Heart left ventricle (tissue), 16 donors: Measurements from ENCODE around the gene KLHL20. TPM values are rescaled to one million over a fixed set of nuclear protein-coding genes. Genes with fewer than 3 reads are reported as not detected.
"Not testable (repeated sequence)": the region's sequence is repeated elsewhere in the genome, so short reads cannot be mapped to it uniquely, and the experiment has no call there.

ENCODE experiments used
- ATAC-seq, 4 donors: fragments of 200-7000 bp; cut with Tn5 transposase; one replicate each; pipeline ENCODE4 v1.9.1; 2020 to 2022; ENCODE audit warnings: moderate library complexity in 4 of 4, mild to moderate bottlenecking in 3 of 4, moderate number of reproducible peaks in 1 of 4
- DNase-seq, 5 donors: peaks; one replicate each; pipeline ENCODE4 v3.0.0-alpha.2; 2020
- H3K27ac ChIP-seq, 12 donors: fragments of 200-600 bp; sonication (generic) in 4 of 12; one replicate each; pipeline versions ENCODE4 v1.5.0 to v1.8.0; 2016 to 2022; ENCODE audit warnings: mild to moderate bottlenecking in 2 of 12
- H3K27me3 ChIP-seq, 9 donors: fragments of 200-600 bp; sonication (generic) in 2 of 9; one replicate each; pipeline versions ENCODE4 v1.5.1 to v1.8.0; 2016 to 2022; ENCODE audit warnings: mild to moderate bottlenecking in 3 of 9
- H3K36me3 ChIP-seq, 9 donors: fragments of 200-600 bp; sonication (generic) in 2 of 9; one replicate each; pipeline versions ENCODE4 v1.5.0 to v1.8.0; 2018 to 2022; ENCODE audit warnings: mild to moderate bottlenecking in 2 of 9
- H3K4me1 ChIP-seq, 12 donors: fragments of 200-600 bp; sonication (generic) in 4 of 12; one replicate each; pipeline versions ENCODE4 v1.5.0 to v1.8.0; 2016 to 2022; ENCODE audit warnings: mild to moderate bottlenecking in 3 of 12
- H3K4me3 ChIP-seq, 12 donors: fragments of 200-600 bp; sonication (generic) in 4 of 12; one replicate each; pipeline versions ENCODE4 v1.5.0 to v1.8.0; 2017 to 2022; ENCODE audit warnings: mild to moderate bottlenecking in 9 of 12, moderate library complexity in 4 of 12
- H3K9me3 ChIP-seq, 12 donors: fragments of 200-600 bp; sonication (generic) in 4 of 12; one replicate each; pipeline versions ENCODE4 v1.5.0 to v1.8.0; 2016 to 2022; ENCODE audit warnings: mild to moderate bottlenecking in 1 of 12
- POLR2A ChIP-seq, 2 donors: fragments of 450-650 bp; IDR thresholded peaks; one replicate each; pipeline ENCODE4 v1.6.1; 2017; ENCODE audit warnings: antibody characterized with exemption in 2 of 2, mild to moderate bottlenecking in 2 of 2, moderate library complexity in 2 of 2
- WGBS, 4 donors: extraction: QIAGEN DNeasy Blood & Tissue Kit in 2 of 4; methylation state at CpG; one replicate each; pipeline versions ENCODE4 v1.1.5 to v1.1.7; 2013 to 2018; 5-methylcytosine and 5-hydroxymethylcytosine counted together
- intact Hi-C, 10 donors: fragments of 100-400 bp; cut with DNase I; formaldehyde crosslinking; loops; one replicate each; pipeline versions ENCODE4 v1.11.1 to v1.14.2; 2022
- polyA plus RNA-seq, 2 donors: library from polyadenylated mRNA; stranded (reverse); fragments of 200-250 nt; gene quantifications; one replicate each; pipeline ENCODE4 v1.2.3, GENCODE V29; 2013
- total RNA-seq, 9 donors: library from RNA; depleted of rRNA in 2 of 9; stranded (reverse); fragments of >200 nt in 2 of 9; fragmentation: NEBNext Ultra II Directional in 3 of 9; extraction: Animal tissue kit (Norgen Biotek cat#: 25700) in 3 of 9; gene quantifications; one replicate each; pipeline versions ENCODE4 v1.1.0 to v1.2.4, GENCODE V29; 2016 to 2023
- TF ChIP-seq, protein P1 (sequence below), 12 donors: fragments of 200-600 bp; sonication (generic) in 4 of 12; IDR thresholded peaks; one replicate each; pipeline versions ENCODE4 v1.5.0 to v1.8.0; 2018 to 2022; ENCODE audit warnings: antibody characterized with exemption in 12 of 12, mild to moderate bottlenecking in 5 of 12
- donor health status: ischemic (EF 13 %, LVEDD 7.1; RV severe dilation, severe dysfunction).
- donor health status: healthy with polysubstance abuse.
- donor health status: DM: no; HTN: yes; CAD: no.
- donor health status: DM: no; HTN: no; CAD: no.
- donor health status: ischemic (EF 25% LVEDD 6.9; RV normal size, moderate dysfunction).
- donor health status: ischemic (EF 25% LVEDD 5.7; RV mildly dilated, moderate dysfunction).
- donor health status: healthy.
- donor health status: DM: yes; HTN: yes; CAD: no.
- donor health status: ischemic (EF 35%, LVEDD 5.7; RV mildly dilated, moderate dysfunction).
- donor health status: nonischemic (EF 11% LVEDD 7.7; RV severe dilation, severe dysfunction).
- donor health status: DM: yes; HTN: yes; CAD: no.
- donor health status: PGD.
- donor health status: ischemic (EF 29% LVEDD 5.4; RV normal size, mild dysfunction).
- donor health status: nonischemic (EF 23%, LVEDD 6.1; RV moderate dilation, normal function).

The KLHL20 gene
- total and polyA plus RNA-seq, 11 donors: 4.2 to 20.1 (median 16.7) TPM

- peaks cover 0 to 7% (median 0%) of the 10 kb centered on the region in 12 donors for H3K9me3 ChIP-seq
- H3K4me1 ChIP-seq: no peaks in the 10 kb centered on the region
- H3K36me3 ChIP-seq: peaks cover 0 to 67% (median 38%) of the 10 kb centered on the region in 9 donors
- ATAC-seq (no peak), DNase-seq (no peak)
- H3K27ac ChIP-seq: no peak overlapping the region
- H3K27me3 ChIP-seq: no peaks in the 10 kb centered on the region
- WGBS, 4 donors: 87 to 94% (median 91%) methylated on average over 3 of the region's 3 CpGs
- H3K4me3 ChIP-seq: no peak overlapping the region
- intact Hi-C loops: no loop called here
- no peak for TF ChIP-seq POLR2A (IDR thresholded peaks at IDR 0.05)
- TF ChIP-seq, protein P1, sequence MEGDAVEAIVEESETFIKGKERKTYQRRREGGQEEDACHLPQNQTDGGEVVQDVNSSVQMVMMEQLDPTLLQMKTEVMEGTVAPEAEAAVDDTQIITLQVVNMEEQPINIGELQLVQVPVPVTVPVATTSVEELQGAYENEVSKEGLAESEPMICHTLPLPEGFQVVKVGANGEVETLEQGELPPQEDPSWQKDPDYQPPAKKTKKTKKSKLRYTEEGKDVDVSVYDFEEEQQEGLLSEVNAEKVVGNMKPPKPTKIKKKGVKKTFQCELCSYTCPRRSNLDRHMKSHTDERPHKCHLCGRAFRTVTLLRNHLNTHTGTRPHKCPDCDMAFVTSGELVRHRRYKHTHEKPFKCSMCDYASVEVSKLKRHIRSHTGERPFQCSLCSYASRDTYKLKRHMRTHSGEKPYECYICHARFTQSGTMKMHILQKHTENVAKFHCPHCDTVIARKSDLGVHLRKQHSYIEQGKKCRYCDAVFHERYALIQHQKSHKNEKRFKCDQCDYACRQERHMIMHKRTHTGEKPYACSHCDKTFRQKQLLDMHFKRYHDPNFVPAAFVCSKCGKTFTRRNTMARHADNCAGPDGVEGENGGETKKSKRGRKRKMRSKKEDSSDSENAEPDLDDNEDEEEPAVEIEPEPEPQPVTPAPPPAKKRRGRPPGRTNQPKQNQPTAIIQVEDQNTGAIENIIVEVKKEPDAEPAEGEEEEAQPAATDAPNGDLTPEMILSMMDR (IDR thresholded peaks at IDR 0.05): no peak
Observed at GRCh38 chr1:173768827-173769226, 54.0 kb downstream of the KLHL20 start.

- H3K4me1 ChIP-seq, H3K4me3 ChIP-seq, intact Hi-C loops, ATAC-seq, DNase-seq, H3K9me3 ChIP-seq, H3K27me3 ChIP-seq, H3K27ac ChIP-seq: not testable (repeated sequence)
- H3K36me3 ChIP-seq: peaks cover 0 to 78% (median 48%) of the 10 kb centered on the region in 9 donors
- WGBS, 4 donors: 94 to 97% (median 96%) methylated on average over 9 of the region's 9 CpGs
Observed at GRCh38 chr1:173770330-173770729, 55.5 kb downstream of the KLHL20 start.

DNA sequence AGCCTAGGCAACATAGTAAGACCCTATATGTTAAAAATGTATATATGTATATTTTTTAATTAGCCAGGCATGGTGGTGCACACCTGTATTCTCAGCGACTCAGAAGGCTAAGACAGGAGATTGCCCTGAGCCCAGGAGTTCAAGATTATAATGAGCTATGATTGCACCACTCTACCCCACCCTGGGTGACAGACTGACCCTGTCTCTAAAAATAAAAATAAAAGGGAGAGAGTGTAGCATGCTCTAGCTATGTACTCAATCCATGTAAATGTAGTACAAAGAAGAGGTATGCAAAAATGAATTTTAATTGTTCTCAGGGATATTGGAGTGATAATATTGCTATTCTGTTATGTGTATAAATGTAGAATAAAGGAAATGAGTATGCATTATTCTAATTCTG, 56.8 kb downstream of the KLHL20 start:
- intact Hi-C loops: no loop called here

GRCh38 chr1:173775578-173776226, 60.9 kb downstream of the KLHL20 start:
- intact Hi-C loops: no loop called here
- peaks cover 2 to 85% (median 67%) of the 10 kb centered on the region in 9 donors for H3K36me3 ChIP-seq

More for the DNA sequence above, 56.8 kb downstream of the KLHL20 start:
- H3K27me3 ChIP-seq: no peaks in the 10 kb centered on the region
- no peaks in the 10 kb centered on the region for H3K4me1 ChIP-seq
- peaks cover 0 to 78% (median 50%) of the 10 kb centered on the region in 9 donors for H3K36me3 ChIP-seq
- no peak for DNase-seq
- 91 to 100% (median 97%) methylated on average over 1 of the region's 1 CpG for WGBS, 4 donors
- TF ChIP-seq, protein P1 (IDR thresholded peaks at IDR 0.05): no peak
- TF ChIP-seq POLR2A (IDR thresholded peaks at IDR 0.05): no peak
- H3K27ac ChIP-seq: no peak overlapping the region
- H3K4me3 ChIP-seq: no peak overlapping the region
- peaks cover 0 to 6% (median 0%) of the 10 kb centered on the region in 12 donors for H3K9me3 ChIP-seq
- ATAC-seq: no peak

More at GRCh38 chr1:173775578-173776226, 60.9 kb downstream of the KLHL20 start:
- H3K9me3 ChIP-seq: peaks cover 0 to 12% (median 0%) of the 10 kb centered on the region in 12 donors
- H3K27ac ChIP-seq: no peak overlapping the region
- no peaks in the 10 kb centered on the region for H3K4me1 ChIP-seq
- ATAC-seq (no peak), DNase-seq (no peak)
- WGBS, 4 donors: 81 to 83% (median 81%) methylated on average over 5 of the region's 5 CpGs
- TF ChIP-seq POLR2A (IDR thresholded peaks at IDR 0.05): no peak
- TF ChIP-seq, protein P1 (IDR thresholded peaks at IDR 0.05): no peak
- no peak overlapping the region for H3K4me3 ChIP-seq
- no peaks in the 10 kb centered on the region for H3K27me3 ChIP-seq
